Bone marrow (tissue), 2 donors: Measurements from ENCODE around the gene TSHZ2.
"Not testable (repeated sequence)": the region's sequence is repeated elsewhere in the genome, so short reads cannot be mapped to it uniquely, and the experiment has no call there.

Experiments
- DNase-seq, 2 donors: peaks; one replicate each; lab custom pipeline; 2025; lab: John Stamatoyannopoulos, UW

Gene TSHZ2

DNA sequence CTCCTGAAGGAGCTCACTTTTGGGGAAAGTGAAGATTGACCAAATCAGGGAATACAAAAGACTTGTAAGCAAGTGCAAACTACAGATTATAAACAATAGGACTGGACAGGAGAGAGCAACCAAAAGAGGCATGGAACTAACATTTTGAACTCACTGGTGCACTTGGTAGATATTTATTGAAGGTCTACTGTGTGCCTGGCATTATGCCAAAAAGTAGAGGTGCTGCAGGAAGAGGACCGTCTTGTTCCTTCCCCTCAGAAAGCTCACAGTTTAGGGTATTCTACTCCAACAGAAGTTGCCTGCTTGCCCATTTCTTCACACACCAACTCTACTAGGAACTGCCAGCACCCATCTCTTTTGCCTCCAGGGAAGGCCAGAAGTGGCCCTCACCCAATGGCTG, 10.0 kb upstream of the TSHZ2 start:
- no peak for DNase-seq

DNA sequence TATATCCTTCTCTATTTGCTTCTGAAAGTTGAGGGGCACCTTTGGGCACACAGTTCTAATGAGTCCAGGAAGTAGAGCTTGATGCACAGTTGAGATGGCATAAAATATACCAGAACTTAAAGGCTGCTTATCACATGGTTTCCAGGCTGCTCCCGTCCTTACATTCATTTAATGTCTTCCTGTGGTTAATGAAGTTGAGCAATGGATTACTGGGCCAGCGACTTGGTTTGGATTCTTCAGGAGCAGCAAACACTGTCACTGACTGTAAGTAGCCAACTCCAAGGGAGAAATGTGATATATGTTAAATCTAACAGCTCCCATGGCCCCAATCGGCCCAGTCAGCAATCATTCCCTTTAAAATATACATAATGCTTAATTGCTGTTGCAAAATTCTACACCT, 9.0 kb upstream of the TSHZ2 start:
- no peak for DNase-seq

DNA sequence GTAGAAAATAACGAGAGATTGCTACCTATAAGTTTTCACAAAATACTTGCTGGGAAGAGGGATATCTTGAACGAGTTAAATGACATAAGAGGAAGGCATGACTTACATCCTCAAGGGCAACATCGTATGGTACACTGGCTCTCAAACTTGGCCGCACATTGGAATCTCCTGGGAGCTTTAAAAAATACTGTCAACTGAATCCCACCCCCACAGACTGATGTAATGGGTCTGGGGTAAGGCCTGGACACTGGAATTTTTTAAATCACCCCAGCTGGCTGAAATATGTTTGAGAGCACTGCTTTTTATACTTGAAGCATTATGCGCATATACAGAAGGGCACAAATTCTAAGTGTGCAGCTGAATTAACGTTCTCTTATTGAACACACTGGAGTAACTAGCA, 8.0 kb upstream of the TSHZ2 start:
- no peak for DNase-seq

DNA sequence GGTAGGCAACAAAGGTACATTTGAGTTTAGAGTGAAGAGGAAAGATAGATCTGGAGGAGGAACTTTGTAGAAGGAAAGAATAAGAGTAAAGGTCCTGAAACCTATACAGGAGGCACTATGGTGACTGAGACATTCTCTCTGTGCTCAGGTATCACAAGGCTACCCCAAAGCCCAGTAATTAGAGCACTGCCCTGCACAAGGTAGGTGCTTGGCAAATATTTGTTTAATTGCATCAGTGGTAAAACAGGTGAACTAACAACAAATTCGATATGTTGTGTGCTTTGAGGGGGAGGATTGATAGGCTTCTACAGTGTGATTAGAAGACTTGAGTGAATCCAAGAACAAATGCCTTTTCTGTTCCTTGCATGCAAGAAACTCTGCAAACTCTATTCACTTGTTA, 6.8 kb upstream of the TSHZ2 start:
- DNase-seq = no peak

DNA sequence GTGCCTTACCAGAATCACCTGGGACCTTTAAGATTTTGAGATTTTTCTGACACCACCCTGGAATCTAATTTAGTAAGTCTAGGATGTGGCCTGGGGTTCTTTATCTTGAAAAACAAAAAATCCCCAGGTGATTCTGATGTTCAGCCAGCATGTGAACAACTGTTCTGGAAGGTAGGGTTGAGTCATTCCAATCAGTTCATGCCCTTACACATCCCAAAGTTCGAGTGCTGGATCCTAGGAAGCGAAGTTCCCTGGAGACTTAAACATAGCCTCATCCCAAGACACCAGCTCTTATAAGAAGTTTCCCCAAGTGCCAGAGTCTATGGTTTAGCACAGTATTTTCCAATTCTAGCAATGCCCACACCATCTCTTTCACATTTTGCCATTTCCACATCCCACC, 6.3 kb upstream of the TSHZ2 start:
- no peak for DNase-seq

DNA sequence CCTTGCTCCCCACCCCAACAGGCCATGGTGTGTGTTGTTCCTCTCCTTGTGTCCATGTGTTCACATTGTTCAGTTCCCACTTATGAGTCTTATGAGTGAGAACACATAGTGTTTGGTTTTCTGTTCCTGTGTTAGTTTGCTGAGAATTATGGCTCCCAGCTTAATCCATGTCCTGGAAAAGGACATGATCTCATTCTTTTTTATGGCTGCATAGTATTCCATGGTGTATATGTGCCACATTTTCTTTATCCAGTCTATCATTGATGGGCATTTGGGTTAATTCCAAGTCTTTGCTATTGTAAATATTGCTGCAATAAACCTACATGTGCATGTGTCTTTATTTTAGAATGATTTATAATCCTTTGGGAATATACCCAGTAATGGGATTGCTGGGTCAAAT, 5.6 kb upstream of the TSHZ2 start:
- not testable (repeated sequence) for DNase-seq

DNA sequence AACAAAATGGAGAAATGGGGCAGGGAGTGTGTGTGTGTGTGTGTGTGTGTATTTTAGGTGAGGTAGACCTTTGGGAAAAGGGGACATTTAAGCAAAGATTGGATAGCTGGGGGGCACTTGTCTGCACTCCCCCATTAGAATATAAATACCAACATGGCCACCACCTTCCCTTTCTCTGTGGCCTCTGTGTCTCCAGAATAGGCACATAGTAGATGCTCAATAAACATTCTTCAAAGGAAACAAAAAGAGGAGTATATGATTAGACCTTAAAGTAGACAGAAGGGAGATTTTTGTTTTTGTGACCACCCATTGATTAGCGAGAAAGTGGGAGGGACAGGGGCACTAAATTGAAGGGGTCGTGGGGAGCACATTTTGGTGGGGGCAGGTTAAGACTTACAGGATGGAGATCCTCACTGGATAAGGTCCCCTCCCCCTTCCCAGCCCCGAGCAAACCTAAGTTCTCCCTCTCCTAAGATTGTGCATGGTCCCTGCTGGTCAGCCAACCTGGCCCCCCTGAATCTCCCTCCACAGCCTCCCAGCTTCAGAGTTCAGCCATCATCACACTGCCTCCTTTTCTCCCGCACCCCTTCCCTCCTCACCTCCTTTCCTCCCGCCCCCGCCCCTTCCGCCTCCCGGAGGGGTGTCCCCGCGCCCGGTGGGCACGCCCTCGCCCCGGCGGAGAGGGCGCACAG, 514 bp upstream of the TSHZ2 start:
- DNase-seq = no peak

DNA sequence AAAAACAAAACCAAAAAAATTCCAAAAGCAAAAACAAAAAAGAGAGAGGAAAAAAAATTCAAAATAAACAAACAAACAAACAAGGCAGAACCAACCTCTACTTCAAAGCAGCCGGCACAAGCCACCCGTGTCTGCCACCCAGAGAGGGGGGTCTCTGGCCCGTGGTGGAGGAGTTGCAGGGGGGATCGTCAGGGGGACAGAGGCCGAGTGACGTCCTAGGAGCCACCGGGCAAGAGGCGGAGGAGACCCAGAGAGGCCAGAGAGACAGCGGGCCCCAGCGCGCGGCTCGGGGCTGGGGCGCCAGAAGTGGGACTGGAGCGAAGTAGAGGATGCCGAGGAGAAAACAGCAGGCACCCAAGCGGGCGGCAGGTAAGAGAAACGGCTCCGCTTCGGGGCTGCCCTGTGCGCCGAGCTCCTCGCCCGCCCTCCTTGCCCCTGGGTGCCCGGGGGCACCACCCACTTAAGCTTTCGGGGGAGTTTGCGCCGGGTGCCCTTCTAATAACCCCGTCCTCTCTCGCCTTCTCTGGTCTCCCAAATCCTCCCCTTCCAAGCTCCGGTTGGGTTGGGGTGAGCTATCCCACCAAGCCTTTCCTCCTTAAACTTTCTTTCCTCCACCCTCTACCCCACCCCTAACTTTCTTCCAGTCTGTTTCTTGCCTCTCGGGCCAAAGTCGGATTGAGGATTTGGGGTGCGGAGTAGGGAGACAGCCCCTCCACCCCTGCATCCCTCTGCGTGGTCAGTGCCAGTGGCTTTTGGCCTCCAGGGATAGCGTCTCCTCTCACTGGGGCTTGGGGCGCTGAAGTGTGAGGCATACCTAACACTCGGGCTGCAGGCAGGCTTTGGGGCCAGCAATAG, 1.0 kb downstream of the TSHZ2 start:
- DNase-seq = no peak

DNA sequence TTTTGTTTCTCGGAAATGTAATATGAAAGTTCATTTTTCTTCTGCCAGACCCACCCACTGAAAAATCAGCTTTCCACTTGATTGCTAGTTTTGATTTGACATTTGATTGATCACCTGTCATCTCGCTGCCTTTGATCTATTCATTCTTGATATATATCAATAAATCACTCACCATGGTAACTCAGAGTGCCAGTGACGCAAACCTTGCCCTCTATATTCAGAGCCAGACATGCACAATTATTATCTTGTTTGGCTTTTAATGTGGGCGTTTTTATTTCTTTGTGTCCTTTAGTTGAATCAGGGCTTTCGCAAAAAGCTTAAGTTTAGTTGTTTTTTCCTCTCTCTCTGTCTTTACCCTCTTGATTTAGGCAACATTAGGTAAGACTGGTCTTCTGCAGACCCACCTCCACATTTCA, 2.0 kb downstream of the TSHZ2 start:
- DNase-seq = no peak

DNA sequence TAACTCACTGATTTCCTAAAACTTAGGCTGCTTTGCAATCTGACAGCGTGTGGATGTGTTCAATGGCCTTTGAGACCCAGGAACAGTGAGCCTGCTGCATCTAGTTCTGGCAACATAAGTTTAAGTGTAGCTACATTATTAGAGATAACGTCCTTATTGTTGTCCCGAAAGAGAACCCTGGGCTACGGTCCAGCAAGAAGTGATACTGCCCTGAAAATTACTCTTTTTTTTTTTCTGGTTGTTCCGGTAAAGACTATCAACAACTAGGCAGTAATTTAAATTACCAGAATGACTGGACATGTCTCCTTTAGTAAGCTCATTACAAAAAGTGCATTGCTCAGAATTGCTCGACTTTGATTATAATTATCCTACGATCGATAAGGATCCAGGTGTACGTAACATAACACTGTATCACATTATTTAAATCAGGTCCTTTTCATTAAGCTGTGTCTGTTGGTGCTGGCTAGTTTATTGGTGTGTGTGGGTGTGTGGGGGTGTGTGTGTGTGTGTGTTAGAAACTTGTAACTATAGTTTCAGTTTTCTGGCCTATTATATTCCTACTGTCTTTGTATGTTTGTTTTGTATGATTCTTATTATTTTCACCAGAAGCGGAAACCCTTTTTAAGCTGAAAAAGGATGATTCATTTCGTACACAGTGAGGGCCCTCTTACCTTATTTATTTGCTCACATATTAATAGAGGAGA, 3.0 kb downstream of the TSHZ2 start:
- no peak for DNase-seq

DNA sequence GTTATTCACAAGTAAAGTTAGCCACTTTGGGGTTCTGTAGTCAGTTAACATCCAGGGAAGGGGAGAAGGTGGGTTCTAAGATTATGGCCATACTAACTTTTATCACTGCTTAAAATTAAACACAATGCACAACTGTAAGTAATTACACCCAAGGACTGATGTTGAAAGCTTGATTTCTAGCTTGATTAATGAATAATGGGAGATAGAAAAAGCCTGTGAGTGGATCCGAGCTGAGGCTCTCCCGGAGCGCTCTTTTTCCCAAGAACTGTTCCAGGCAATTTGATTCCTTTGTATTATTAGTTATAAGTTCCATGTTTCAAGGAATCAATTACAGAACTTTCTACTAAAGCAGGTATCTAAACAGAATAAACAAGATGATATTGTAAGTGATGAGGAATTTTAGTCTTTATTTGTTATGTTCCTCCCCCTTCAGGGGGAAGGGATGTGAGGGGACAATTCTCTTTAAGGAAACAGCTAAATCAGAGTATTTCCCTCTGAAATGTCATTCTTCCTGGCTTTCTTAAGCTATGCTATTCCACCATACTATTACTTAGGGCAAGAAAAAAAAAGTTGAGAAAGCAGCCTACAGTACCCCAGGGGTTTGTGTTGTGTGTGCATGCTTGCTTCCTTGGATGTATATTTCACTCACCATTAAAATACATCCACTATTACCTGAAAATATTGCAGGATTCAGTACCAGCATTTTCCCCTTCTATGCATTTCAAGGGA, 3.8 kb downstream of the TSHZ2 start:
- no peak for DNase-seq

DNA sequence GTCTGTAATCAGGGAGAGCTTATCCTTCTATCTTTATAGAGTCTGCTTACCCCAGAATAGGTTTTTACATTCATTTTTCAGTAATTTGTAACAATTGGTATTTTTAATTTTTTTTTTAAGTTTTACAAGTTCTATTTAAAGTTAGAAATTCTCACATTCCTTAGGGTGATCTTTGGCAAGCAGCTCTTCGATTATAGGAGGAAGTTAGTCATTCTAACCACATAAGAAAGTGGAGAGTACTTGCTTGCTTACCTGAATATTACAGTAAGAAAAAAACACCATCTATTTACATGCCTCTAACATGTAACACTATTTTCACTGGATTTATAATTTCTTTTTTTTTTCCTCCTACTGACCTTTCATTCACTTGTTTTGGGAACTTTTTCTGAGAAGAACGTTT, 6.7 kb downstream of the TSHZ2 start:
- no peak for DNase-seq

DNA sequence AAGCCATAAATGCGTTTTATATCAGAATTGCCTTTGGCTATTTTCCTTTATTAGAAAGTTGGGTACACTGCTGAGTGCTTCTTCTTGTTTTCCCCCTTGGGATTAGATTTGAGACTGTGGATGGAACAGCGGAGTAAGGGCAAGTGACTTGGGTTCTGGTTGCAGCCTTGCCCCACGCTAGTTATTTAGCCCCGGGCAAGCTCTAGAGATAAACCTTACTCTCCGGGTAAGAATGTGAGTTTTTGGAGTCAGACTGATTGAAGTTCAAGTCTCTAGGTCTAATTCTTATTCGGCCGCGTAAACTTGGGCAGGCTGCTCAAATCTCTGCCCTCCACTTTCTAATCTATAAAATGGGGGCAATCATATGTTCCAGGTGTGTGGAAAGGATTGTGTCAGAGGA, 8.9 kb downstream of the TSHZ2 start:
- DNase-seq = no peak

DNA sequence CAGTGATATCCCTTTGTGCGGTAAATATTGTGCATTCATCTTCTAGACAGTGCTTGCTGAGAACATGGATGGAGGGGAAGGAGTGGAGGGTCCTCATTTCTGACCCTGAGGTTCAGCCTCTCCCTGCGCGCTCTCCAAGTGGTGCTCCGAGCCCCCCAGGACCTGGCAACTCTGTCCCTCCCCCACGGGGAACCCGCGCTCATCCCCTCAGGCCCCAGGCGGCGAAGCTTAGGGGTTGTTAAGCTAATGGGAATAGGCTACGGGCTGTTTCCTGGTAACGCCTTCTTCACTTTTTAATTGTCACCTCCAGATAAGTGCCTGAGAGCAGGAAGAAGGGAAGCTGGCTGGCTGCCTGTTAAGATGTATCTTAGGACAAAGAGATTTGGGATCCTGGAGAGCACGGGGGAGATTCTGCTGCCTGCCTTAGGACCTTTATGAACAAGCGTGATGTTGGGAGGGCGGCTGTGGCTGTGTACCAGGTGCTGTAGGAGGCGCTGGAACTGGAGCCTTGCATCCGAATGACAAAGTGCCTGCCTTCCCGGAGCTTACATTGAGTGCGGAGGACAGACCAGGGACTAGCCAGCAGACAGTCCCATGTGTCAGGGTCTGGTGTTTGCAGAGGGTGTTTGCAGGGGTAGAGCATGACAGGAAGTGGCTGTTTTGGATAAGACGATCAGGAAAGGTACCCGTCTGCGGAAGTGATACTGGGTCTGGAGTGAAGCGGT, 11.7 kb downstream of the TSHZ2 start:
- DNase-seq = no peak

DNA sequence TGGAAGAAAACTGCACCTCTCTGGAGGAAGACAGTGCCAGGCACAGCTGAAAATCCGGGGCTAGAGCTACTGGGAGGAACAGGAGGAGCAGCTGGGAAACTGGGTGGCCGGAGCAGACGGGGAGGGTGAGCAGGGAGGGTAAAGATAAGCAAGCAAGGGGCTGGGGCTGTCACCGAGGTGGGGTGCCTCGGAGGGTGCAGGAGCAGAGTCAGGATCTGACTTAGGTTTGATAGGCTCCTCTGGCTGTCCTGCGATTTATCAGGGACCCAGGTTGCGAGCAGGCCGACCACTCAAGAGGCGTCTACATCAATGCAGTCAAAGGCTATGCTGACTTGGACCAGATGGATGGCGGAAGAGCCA, 12.3 kb downstream of the TSHZ2 start:
- no peak for DNase-seq

DNA sequence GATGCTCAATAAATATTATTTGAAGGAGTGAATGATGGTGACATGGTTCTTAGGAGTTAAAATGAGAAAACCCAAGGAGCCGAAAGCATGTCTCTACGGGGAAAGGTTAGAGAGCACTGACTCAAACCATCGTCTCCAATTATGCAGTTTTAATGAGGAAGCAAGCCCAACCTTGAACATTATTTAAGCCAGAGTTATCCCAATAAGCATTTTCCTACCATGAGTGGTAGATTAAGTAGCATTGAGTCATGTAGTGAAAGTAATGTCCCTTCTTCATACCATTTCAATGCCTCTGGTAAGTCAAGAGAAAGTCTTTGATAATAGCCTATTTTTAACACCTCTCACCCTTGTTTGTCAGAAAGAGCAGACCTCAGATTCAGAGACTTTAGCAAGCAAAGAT, 13.5 kb downstream of the TSHZ2 start:
- DNase-seq = no peak

DNA sequence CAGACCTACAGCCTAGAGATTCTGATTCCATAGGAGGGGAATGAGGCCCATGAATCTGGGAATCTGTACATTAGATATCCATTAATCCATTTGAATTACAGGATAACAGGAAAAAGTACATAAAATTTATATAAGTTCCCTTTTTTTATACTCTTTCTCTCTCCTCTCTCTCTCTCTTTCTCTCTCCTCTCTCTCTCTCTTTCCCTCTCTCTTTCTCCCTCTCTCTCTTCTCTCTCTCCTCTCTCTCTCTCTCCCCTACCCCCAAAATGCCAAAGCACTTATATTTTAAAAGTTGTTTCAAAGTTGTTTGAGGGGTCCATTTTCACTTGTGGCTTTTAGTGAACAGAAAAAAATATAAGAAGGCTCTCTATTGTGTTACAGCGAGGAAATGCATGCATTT, 15.1 kb downstream of the TSHZ2 start:
- no peak for DNase-seq

DNA sequence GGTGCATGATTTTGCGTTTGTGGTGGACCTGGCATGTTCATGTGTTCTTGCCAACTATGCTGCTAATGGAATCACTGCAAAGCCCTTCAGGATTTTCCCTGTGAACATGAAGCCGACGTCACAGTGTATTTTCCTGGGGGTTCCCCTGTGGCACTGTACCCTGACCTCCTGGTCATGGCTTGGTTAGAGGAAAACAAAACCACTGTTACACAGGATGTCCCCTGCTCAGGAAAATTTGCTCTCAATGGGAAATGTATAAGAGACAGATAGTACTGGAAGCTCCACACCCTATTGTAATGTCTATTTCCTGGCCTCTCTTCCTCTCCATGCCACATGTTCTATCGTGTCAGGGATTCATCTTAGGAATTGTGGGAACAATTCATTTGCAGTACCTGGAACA, 19.7 kb downstream of the TSHZ2 start:
- DNase-seq = no peak

DNA sequence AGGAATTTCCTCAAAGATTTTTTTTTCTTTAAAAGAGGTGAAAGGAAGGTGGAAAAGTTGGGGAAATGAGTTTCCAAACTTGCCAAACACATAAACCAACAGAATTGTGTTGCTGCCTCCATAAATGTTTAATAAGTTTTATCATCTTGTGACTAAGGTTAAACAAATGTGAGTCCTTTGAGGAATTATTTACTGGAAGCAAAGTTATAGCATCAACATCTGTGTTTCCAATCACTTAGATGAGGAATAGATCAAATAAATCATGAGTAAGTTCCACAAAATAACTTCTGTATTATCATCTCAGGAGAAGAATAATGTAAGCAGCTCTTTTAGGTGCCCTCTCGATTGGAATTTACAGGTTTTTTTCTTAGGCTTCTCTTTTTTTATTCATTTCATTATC, 20.5 kb downstream of the TSHZ2 start:
- DNase-seq = no peak

DNA sequence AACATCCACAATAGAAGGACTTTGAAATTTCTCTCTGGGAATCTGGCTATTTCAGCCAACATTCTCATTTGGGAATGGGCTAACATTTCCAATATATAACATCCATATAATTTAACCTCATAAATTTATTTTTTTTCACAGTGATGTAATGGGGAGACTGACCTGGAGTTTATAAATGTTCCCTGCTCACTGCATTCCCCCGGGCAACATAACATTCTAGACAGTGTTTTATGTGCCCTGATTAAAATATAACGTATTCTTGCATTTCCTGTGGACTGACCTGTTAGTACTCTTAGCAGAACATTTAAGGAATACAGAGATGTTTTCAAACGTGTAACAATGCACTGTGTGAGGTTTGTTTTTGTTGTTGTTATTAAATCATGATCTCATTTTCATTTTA, 20.9 kb downstream of the TSHZ2 start:
- DNase-seq = no peak

DNA sequence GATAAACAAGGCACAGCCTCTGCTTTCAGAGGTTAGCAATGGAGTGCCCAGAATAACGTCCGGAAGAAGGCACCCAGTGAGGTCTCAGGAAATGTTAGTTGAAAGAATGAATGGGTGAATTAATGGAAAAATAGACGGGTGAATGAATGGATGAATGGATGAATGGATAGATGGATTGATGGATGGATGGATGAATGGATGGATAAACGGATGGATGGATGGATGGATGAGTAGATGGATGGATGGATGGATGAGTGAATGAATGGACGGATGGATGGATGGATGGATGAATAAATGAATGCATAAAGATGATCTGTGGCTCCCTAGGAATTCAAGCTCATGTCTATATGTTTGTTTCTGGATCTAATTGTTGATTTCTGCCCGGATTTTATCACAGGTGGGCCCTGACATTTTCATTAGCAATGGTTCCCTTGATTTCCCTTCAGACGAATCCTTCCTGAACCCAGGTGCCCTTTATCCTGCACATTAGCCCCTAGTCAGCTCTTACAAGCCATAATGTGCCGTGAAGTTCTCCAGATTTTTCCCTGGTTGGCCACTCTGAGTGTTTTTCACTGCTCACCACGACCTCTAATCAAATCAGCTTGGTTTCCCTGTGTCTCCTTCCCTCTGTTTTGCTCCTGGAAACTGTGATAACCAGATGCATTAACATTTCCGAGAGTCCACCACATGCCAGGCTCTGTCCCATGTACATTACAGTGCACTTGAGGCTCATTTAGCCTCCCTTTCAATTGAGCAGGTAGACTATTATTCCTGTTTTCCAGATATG, 22.2 kb downstream of the TSHZ2 start:
- DNase-seq = no peak
